Activated CD4-positive, alpha-beta T cell treated with anti-CD3 and anti-CD28 coated beads, Interleukin-10, Interleukin-2, amounts not matched to agents 100 ng/mL and 50 ng/mL, durations not matched to agents 16 hours and 8 hours (primary cell): ENCODE results near the gene COL4A3.

ENCODE experiments used
- DNase-seq: peaks from one replicate; pipeline ENCODE4 v3.0.0-alpha.2; 2020

Gene COL4A3

GRCh38 chr2:227296671-227297405 is 132.4 kb downstream of the COL4A3 start:
- DNase-seq: no peak

GRCh38 chr2:227301523-227301922 is 137.1 kb downstream of the COL4A3 start:
- DNase-seq: no peak

DNA sequence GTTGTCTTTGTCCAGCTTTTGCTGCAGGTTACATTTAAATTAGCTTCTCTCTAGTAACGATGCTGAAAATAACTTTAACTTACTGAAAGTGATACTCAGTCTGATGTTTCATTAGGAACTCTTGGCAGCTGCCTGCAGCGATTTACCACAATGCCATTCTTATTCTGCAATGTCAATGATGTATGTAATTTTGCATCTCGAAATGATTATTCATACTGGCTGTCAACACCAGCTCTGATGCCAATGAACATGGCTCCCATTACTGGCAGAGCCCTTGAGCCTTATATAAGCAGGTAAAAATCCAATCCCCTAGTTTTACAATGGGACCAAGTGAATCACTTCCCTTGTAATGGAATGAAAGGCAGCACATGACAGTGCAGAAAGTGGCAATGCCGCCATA is 144.4 kb downstream of the COL4A3 start:
- no peak for DNase-seq

GRCh38 chr2:227310756-227311110 is 146.3 kb downstream of the COL4A3 start:
- DNase-seq: no peak

DNA sequence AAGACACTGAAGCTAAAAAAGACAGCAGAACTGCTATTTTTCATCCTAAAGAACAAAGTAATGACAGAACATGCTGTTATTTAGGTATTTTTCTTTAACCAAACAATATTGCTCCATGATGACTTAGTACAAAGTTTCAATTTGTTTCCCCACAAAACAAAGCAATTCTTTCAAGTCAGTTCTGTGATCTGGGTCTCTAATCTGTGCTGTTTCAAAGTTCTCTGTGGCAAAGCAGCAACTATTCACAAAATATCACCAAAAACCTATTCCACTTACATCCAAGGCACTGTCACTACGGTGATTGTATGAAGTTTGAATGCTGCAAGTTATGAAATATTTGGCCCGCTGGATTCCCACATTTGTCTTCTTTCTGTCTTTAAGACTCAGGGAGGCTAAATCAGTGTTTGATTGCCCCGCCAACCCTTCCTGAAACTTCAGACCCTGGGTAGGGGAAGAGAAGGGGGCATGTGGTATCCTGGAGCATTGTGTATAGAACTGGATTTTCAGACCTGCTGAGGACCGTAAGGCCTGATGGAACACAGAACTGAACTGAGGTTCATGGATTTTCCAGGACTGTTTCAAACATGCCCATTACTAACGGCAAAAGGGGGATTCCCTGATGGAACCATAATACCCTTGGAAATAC is 147.6 kb downstream of the COL4A3 start:
- DNase-seq: no peak

- no peak for DNase-seq
Observed at GRCh38 chr2:227312579-227312978, 148.2 kb downstream of the COL4A3 start.

GRCh38 chr2:227313310-227313709 is 148.9 kb downstream of the COL4A3 start:
- no peak for DNase-seq

- no peak for DNase-seq
Observed at GRCh38 chr2:227317834-227318233, 153.4 kb downstream of the COL4A3 start.

DNA sequence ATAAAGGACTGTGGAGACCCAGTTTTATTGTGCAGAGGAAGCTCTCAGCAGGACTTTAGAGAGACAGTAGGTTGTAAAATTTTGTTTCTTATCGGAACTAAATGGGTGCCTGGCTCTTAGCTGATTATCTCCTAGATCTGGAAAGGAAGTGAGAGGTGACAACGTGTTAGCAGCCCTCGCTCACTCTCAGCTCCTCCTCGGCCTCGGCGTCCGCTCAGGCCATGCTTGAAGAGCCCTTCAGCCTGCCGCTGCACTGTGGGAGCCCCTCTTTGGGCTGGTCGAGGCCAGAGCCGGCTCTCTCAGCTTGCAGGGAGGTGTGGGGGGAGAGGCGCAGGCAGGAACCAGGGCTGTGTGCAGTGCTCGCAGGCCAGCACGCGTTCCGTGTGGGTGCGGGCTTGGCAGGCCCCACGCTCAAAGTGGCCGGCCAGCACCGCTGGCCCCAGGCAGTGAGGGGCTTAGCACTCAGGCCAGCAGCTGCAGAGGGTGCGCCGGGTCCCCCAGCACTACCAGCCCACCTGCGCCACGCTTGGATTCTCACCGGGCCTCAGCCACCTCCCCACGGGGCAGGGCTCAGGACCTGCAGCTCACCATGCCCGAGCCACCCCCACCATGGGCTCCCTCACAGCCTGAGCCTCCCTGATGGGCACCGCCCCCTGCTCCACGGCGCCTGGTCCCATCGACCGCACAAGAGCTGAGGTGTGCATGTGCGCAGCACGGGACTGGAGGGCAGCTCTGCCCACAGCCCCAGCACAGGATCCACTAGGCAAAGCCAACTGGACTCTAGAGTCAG is 156.1 kb downstream of the COL4A3 start:
- DNase-seq: no peak

DNA sequence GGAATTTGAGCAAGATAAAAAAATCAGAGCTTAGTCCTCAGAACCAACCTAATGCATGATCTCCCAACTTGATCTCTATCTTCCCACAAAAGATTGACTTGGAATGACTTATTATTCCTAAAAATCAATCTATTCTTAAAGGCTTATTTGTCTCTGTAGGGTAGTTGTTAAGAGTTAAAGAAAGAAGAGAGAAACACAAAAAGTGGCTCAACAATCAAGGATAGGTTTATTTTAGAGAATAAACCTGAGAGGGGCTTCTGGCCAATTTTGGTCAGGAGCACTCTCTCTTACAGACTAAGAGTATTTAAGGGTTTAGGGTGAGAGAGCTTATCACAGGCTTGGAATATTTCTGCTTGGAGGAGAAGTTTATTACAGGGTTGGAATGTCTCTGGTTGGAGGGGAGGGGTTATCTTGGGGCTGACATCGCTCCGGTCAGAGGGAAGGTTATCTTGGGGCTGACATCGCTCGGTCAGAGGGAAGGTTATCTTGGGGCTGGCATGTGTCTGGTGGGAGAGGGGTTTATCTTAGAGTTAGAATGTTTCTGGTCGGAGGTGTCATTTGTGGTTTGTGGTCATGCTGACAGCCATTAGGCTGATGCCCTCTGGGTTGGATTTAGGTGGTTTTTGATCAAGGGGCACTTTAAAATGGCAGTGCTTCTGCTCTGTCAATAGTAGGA is 158.2 kb downstream of the COL4A3 start:
- no peak for DNase-seq

GRCh38 chr2:227323818-227324217 is 159.4 kb downstream of the COL4A3 start:
- no peak for DNase-seq

DNA sequence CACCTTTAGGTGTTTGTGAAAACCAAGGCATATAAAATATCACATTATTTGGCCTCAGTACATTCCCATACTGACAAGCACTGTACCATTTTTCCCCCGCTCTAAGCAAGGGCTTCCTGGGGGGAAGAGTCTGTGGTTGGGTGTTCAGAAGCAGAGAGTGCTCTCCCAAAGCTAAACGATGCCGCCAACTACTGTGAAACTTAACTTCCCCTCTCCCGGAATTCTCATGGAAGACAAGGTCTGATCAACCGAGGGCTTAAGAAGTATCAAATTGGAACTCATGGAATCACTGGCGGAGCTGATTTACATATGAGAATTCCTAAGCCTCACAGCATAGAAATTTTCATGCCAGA is 160.2 kb downstream of the COL4A3 start:
- DNase-seq: no peak

DNA sequence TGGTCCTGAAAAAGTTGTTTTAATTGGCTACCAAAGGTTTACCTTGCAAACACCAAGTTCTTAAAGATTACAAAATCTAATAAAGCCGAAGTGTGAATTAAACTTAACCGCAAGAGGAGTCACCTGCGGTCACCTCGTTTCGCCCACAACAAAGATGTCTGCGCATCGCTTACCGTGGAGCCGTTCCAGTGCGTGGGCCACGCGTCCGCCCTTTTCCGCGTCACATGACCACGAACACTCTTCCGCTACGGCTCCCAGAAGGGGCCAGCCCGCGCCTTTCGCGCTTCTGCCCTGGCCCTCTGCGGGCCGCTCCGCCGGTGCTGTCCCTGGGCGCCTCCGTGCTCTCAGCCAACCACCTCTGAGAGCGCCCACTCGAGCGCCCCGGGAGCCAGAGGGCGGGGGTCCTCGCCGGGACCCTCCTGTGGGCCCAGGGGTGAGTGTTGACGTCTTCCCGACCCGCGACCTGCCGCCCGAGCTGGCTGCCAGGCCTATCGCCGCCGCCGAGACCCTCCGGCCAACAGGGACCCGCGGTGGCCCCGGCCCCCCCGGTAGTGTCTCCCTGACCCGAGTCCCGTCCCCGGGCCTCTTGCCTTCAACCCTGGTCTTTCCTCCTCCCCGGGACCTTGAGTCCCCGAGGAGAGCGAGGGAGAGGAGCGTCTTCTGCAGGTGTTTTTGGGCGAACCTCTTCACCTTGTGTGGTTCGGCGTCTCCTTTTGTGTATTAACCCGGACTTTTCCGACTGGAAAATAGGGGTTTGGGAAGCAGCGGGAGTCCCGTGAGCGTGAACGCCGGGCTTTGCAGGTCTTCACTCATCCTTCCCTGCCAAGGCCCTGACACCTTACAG is 160.8 kb downstream of the COL4A3 start, which contains the start of gene MFF:
MFF (plus strand) TSS at position 257 of the 844 bp plus-strand sequence. CDS start 5,415 bp downstream, outside the sequence.
- DNase-seq: peak; percentile 95

GRCh38 chr2:227325839-227326195 is 161.4 kb downstream of the COL4A3 start:
- peak; percentile 19 for DNase-seq

DNA sequence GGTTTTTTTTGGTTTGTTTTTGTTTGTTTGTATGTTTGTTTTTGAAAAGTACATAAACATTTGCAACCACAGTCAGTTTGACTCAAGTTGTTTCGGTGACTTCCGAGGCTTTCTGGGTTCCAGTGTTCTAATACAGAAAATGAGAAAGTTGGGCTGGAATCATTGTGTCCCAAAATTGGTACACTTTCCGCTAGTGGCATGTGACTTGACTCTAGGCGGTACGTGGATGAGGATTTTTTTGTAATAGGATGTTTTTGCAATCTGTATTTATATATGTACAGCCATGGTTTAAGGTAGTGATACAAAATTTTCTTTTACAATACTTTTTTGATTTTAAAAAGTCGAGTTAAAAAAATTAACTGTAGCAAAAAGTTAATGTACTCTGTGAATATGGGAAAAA is 162.4 kb downstream of the COL4A3 start:
- DNase-seq: no peak

DNA sequence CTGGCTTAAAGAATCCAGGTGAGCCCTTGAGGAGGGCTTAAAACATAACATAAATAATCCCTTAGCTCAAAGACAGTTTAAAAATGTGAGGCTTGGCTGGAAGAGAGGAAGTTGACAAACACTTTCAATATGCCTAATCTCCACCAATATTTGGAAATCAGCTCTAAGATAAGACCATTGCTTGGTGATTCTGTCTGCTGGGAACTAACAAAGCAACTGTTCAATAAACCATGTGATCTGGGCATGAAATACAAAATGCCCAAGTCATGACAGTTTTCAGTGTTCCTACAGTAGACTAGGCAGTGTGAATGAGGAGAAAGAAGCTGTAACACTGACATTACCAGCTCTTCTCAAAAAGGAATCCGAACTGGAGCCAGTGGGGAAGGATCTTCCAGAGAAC is 171.3 kb downstream of the COL4A3 start:
- DNase-seq: peak; percentile 62

DNA sequence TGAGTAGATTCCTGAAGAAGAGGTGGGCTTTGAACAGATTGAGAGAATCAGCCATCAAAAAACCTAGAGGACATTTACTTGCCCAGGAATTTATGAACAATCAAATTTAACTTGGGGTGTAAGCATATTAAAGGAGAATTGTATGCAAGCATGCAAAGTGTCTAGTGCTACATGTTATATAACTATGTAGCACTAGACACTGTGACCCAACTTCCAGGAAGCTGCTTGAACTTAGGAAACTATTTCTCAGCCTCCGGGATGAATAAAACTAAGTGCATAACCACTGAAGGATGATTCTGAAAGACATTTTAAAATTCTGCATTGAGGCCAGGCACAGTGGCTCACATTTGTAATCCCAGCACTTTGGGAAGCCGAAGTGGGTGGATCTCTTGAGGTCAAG is 173.0 kb downstream of the COL4A3 start:
- no peak for DNase-seq

- no peak for DNase-seq
Observed at GRCh38 chr2:227339098-227339599, 174.7 kb downstream of the COL4A3 start.

GRCh38 chr2:227340106-227340505 is 175.7 kb downstream of the COL4A3 start:
- no peak for DNase-seq

DNA sequence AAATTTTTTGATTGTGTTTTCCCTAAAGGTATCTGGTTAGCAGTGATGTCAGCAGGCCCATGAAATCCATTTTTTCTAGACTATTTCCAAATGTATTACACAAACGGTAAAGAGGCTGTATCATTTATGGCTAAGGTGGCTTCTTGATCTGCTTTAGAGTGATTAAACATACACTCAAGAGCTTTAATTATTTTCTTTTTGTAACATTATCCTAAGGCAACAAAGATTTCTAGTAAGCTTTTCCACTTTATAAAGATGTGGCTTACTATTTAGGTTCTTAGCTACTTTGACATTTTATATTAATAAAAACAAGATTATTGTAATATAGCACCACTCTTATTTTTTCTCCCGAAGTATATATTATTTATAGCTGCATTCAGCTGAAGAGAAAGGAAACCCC is 177.1 kb downstream of the COL4A3 start:
- DNase-seq: no peak

DNA sequence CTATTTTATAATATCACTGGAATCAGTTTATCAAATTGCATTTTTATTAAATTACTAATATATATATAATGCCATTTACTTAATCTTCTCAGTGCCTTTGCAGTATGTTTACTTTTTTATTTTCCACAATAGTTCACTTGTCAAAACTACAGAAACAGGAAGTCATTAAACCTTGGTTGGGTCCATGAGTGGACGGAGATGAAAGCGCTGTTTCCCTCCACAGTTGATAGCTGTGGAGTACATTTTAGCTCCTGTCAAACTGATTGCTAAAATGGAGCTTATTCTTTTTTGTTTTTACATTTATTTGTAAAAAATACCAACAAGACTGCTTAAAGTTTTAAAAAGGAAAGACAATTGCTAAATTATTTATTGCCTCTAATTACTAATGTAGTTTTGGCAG is 179.8 kb downstream of the COL4A3 start:
- DNase-seq: no peak

DNA sequence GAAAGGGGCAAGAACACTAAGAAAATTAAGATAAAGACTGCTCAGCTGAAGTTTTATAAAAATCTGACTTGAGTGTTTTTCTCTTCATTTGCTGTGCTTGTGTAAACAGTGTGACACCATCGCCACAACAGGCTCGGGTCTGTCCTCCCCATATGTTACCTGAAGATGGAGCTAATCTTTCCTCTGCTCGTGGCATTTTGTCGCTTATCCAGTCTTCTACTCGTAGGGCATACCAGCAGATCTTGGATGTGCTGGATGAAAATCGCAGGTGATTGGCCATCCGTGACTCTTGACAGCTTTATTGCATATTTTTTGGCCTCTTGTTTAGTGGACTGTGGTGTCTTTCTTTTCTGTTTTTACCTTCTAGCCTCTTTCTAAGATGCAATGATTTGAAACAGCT is 182.7 kb downstream of the COL4A3 start:
- no peak for DNase-seq
